ENCODE measurements around the gene DOCK3.

DNA sequence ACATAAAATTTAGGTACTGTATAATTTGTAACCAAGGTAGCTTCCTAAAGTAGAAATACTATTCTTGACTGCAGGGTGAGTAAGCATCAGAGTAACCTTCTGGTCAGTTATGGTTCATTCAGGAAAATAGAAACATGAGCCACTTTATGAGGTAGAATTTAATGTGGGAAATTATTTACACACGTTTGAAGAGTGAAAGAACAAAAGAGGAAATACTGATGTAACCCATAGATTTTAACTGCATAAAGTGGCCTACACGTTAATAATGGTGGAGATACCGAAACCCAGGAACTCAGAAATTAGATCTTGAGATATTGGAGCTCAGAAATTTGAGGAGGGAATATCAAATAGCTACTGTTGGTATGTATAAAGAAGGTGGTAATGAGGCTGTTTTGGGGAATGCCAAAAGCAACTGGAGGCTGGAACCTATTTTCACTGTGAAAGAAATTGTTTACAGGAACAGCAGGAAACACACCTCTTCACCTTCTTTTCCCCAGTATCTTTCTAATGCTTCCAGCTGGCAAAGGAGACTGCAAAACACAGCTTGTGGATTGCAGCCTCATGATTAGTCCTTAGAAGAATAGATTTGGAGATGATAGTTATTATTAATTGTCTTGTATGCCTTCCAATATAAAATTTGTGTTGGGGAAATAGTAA is 216.1 kb downstream of the DOCK3 start:
- no peak for TF ChIP-seq POLR2A (IDR thresholded peaks at IDR 0.05; ENCODE audit: low read depth, low read length)
- TF ChIP-seq POLR2AphosphoS5 (IDR thresholded peaks at IDR 0.05; ENCODE audit: low read depth, low read length): no peak

Data from GM12891 (cell line).